H1 (cell line): ENCODE data around the gene CCDC197. TPM values are rescaled to one million over a fixed set of nuclear protein-coding genes. Genes with fewer than 3 reads are reported as not detected.

ENCODE experiments used
- CTCF ChIP-seq, 3 experiments: IDR thresholded peaks; 1 replicate in 2 of 3; 2 replicates in 1 of 3; pipeline versions ENCODE4 v1.5.1 to v1.6.1; 2011; ENCODE audit warnings: low read length in 3 of 3, mild to moderate bottlenecking in 3 of 3, inconsistent platforms in 2 of 3, low read depth in 1 of 3, moderate library complexity in 1 of 3; ENCODE audit not compliant: insufficient read depth in 1 of 3; ENCODE audit errors: control extremely low read depth in 1 of 3
- EP300 ChIP-seq, 2 experiments: IDR thresholded peaks; 1 replicate in 1 of 2; 2 replicates in 1 of 2; pipeline ENCODE4 v1.6.1; 2011 to 2012; ENCODE audit warnings: low read depth in 2 of 2, low read length in 2 of 2, mild to moderate bottlenecking in 2 of 2, borderline replicate concordance in 1 of 2, inconsistent platforms in 1 of 2, moderate library complexity in 1 of 2
- GTF2F1 ChIP-seq: IDR thresholded peaks from 2 replicates; pipeline ENCODE4 v1.6.1; 2012; ENCODE audit warnings: low read depth, low read length, improper control_type of control experiment, borderline replicate concordance
- RFX5 ChIP-seq: IDR thresholded peaks from 2 replicates; pipeline ENCODE4 v1.6.1; 2011; ENCODE audit warnings: low read depth, low read length, improper control_type of control experiment, borderline replicate concordance
- RNF2 ChIP-seq: fragments of 200-900, 300-1000 bp; sonication (generic); IDR thresholded peaks from 2 replicates; pipeline ENCODE4 v1.7.1; 2016; ENCODE audit warnings: borderline replicate concordance, low read depth, mild to moderate bottlenecking, antibody characterized with exemption, low read length; ENCODE audit not compliant: poor library complexity, severe bottlenecking; ENCODE audit errors: missing control alignments
- polyA plus RNA-seq, 7 experiments: library from polyadenylated mRNA; depleted of rRNA in 3 of 7; stranded (reverse) in 5 of 7; unstranded in 2 of 7; fragments of >200 nt in 5 of 7; fragments of 200-250 nt in 2 of 7; gene quantifications; 1 replicate in 5 of 7; 2 replicates in 1 of 7; 4 replicates in 1 of 7; pipeline versions ENCODE4 v1.2.1 to v1.2.3, GENCODE V29; 2011 to 2013; ENCODE audit warnings: missing spikeins in 2 of 7, mixed read lengths in 2 of 7
- total RNA-seq: library from RNA; stranded (reverse); fragmentation: NEBNext Ultra II Directional; extraction: Animal tissue kit (Norgen Biotek cat#: 25700); gene quantifications from 2 replicates; pipeline ENCODE4 v1.2.1, GENCODE V29; 2021
- TF ChIP-seq, protein P1 (sequence below): IDR thresholded peaks from 2 replicates; pipeline ENCODE4 v1.6.1; 2012; ENCODE audit warnings: low read length, inconsistent platforms

The CCDC197 gene
- total and polyA plus RNA-seq, 2 of the 8 experiments (the other 6 are each of a cell fraction or from before 2014, with no cell fraction given): not detected

GRCh38 chr14:93969082-93969828, 27.8 kb upstream of the CCDC197 start (continued):
- TF ChIP-seq, protein P1, sequence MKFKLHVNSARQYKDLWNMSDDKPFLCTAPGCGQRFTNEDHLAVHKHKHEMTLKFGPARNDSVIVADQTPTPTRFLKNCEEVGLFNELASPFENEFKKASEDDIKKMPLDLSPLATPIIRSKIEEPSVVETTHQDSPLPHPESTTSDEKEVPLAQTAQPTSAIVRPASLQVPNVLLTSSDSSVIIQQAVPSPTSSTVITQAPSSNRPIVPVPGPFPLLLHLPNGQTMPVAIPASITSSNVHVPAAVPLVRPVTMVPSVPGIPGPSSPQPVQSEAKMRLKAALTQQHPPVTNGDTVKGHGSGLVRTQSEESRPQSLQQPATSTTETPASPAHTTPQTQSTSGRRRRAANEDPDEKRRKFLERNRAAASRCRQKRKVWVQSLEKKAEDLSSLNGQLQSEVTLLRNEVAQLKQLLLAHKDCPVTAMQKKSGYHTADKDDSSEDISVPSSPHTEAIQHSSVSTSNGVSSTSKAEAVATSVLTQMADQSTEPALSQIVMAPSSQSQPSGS: no peak
- TF ChIP-seq RNF2: no peak
- no peak for TF ChIP-seq RFX5
- TF ChIP-seq CTCF (IDR thresholded peaks at IDR 0.05; ENCODE audit: control extremely low read depth in 1 of 3, insufficient read depth in 1 of 3, low read depth in 1 of 3, low read length in 3 of 3): no peak
- no peak for TF ChIP-seq EP300 (IDR thresholded peaks at IDR 0.05; ENCODE audit: borderline replicate concordance in 1 of 2, low read depth in 2 of 2, low read length in 2 of 2)
- no peak for TF ChIP-seq GTF2F1
